Activated CD8-positive, alpha-beta memory T cell treated with anti-CD3 and anti-CD28 coated beads for 1 hour (primary cell): Measurements from ENCODE around the gene CXCL5.

Source experiments
- DNase-seq, 2 donors: peaks; one replicate each; pipeline ENCODE4 v3.0.0-alpha.2; 2020; ENCODE audit warnings: low read depth in 1 of 2; ENCODE audit errors: extremely low read depth in 1 of 2

The CXCL5 gene

GRCh38 chr4:73998040-73999011, at the start of gene CXCL5:
Gene CXCL5, minus strand, starts transcription at chr4:73998677. Its CDS starts 96 bp downstream, at chr4:73998581.
- no peak for DNase-seq

- DNase-seq: no peak
These were observed 48.7 kb upstream of the CXCL5 start for GRCh38 chr4:74047152-74047551.

GRCh38 chr4:74045772-74046171, 47.3 kb upstream of the CXCL5 start:
- DNase-seq: no peak

- no peak for DNase-seq
These were observed 46.8 kb upstream of the CXCL5 start for GRCh38 chr4:74045247-74045646.

- no peak for DNase-seq
These were observed 46.2 kb upstream of the CXCL5 start for GRCh38 chr4:74044677-74045076.

GRCh38 chr4:74042681-74043080, 44.2 kb upstream of the CXCL5 start:
- no peak for DNase-seq

- no peak for DNase-seq
These were observed 42.9 kb upstream of the CXCL5 start for GRCh38 chr4:74041418-74041817.

GRCh38 chr4:74039315-74039763, 40.9 kb upstream of the CXCL5 start:
- no peak for DNase-seq

GRCh38 chr4:74038425-74039314, 40.2 kb upstream of the CXCL5 start, which contains the start of gene CXCL3:
Gene CXCL3, minus strand, starts transcription at chr4:74038689. Its CDS starts 78 bp downstream, at chr4:74038611.
- DNase-seq: no peak

GRCh38 chr4:74038086-74038424, 39.6 kb upstream of the CXCL5 start:
- no peak for DNase-seq

GRCh38 chr4:74037076-74037955, 38.8 kb upstream of the CXCL5 start:
- DNase-seq: no peak

GRCh38 chr4:74033739-74034138, 35.3 kb upstream of the CXCL5 start:
- DNase-seq: no peak

GRCh38 chr4:74032064-74032463, 33.6 kb upstream of the CXCL5 start:
- no peak for DNase-seq

GRCh38 chr4:74031576-74031975, 33.1 kb upstream of the CXCL5 start:
- no peak for DNase-seq

- no peak for DNase-seq
These were observed 31.8 kb upstream of the CXCL5 start for GRCh38 chr4:74030285-74030684.

GRCh38 chr4:74028504-74028903, 30.0 kb upstream of the CXCL5 start:
- DNase-seq: no peak

GRCh38 chr4:74023709-74024108, 25.2 kb upstream of the CXCL5 start:
- no peak for DNase-seq

GRCh38 chr4:74021601-74022000, 23.1 kb upstream of the CXCL5 start:
- no peak for DNase-seq

GRCh38 chr4:74018771-74019170, 20.3 kb upstream of the CXCL5 start:
- DNase-seq: no peak

- DNase-seq: no peak
These were observed 19.6 kb upstream of the CXCL5 start for GRCh38 chr4:74018116-74018515.

- DNase-seq: no peak
These were observed 17.6 kb upstream of the CXCL5 start for GRCh38 chr4:74016068-74016467.
